WTC11 (cell line): ENCODE data around the gene RSU1. TPM values are rescaled to one million over a fixed set of nuclear protein-coding genes. Genes with fewer than 3 reads are reported as not detected.

Source experiments
- ATAC-seq: fragments of 200-7000 bp; cut with Tn5 transposase; 2 replicates; pipeline ENCODE4 v1.10.0; 2021; ENCODE audit warnings: mild to moderate bottlenecking, moderate library complexity
- CTCF ChIA-PET: fragments of 300-600 bp; sonication (Branson Sonifier 250); formaldehyde crosslinking; loops from one replicate; lab custom pipeline; 2021; ENCODE audit warnings: antibody characterized with exemption; lab: Charles Lee
- POLR2A ChIA-PET: fragments of 350-600 bp; sonication (Branson Sonifier 250); formaldehyde crosslinking; loops from one replicate; lab custom pipeline; 2021; ENCODE audit warnings: antibody characterized with exemption; lab: Charles Lee
- DNase-seq: peaks from one replicate; pipeline ENCODE4 v3.0.0; 2021; ENCODE audit warnings: low spot score
- H3K27ac Mint-ChIP-seq: 2 replicates; pipeline ENCODE4 v1.8.0; 2021; ENCODE audit warnings: mixed read lengths
- H3K27me3 Mint-ChIP-seq: 2 replicates; pipeline ENCODE4 v1.8.0; 2021; ENCODE audit warnings: low read depth, mild to moderate bottlenecking, moderate library complexity, mixed read lengths
- H3K36me3 Mint-ChIP-seq: 2 replicates; pipeline ENCODE4 v1.8.0; 2021; ENCODE audit warnings: mixed read lengths
- H3K4me1 Mint-ChIP-seq: 2 replicates; pipeline ENCODE4 v1.8.0; 2022; ENCODE audit warnings: mixed read lengths
- H3K4me3 Mint-ChIP-seq: 2 replicates; pipeline ENCODE4 v1.8.0; 2021; ENCODE audit warnings: mild to moderate bottlenecking, moderate library complexity, mixed read lengths
- H3K9me3 Mint-ChIP-seq: 2 replicates; pipeline ENCODE4 v1.8.0; 2021; ENCODE audit warnings: mixed read lengths
- ATF3 ChIP-seq: sonication (generic); formaldehyde crosslinking; conservative IDR thresholded peaks from 2 replicates; pipeline ENCODE4 v1.8.1; 2022; ENCODE audit warnings: mild to moderate bottlenecking, missing genetic modification reagents
- ATF6 ChIP-seq: sonication (generic); formaldehyde crosslinking; IDR thresholded peaks from 2 replicates; pipeline ENCODE4 v1.8.1; 2023; ENCODE audit warnings: mild to moderate bottlenecking, missing genetic modification reagents
- CREB1 ChIP-seq: sonication (generic); formaldehyde crosslinking; IDR thresholded peaks from 2 replicates; pipeline ENCODE4 v1.8.0; 2023; ENCODE audit warnings: mild to moderate bottlenecking, missing genetic modification reagents
- E2F1 ChIP-seq: sonication (generic); formaldehyde crosslinking; IDR thresholded peaks from 2 replicates; pipeline ENCODE4 v1.8.0; 2022; ENCODE audit warnings: mild to moderate bottlenecking, missing genetic modification reagents
- ESRRA ChIP-seq: sonication (generic); formaldehyde crosslinking; IDR thresholded peaks from 2 replicates; pipeline ENCODE4 v1.8.1; 2022; ENCODE audit warnings: mild to moderate bottlenecking, missing genetic modification reagents, borderline replicate concordance
- JAZF1 ChIP-seq: fragments of 250-450 bp; sonication (Bioruptor Pico); IDR thresholded peaks from 2 replicates; pipeline ENCODE4 v1.9.0; 2021; ENCODE audit warnings: moderate library complexity, mild to moderate bottlenecking, inconsistent platforms
- MLX ChIP-seq: sonication (generic); formaldehyde crosslinking; IDR thresholded peaks from 2 replicates; pipeline ENCODE4 v1.8.1; 2023; ENCODE audit warnings: mild to moderate bottlenecking, missing genetic modification reagents, moderate library complexity
- NR1H2 ChIP-seq: sonication (generic); formaldehyde crosslinking; IDR thresholded peaks from 2 replicates; pipeline ENCODE4 v1.9.0; 2021; ENCODE audit warnings: mild to moderate bottlenecking, moderate library complexity, missing genetic modification reagents
- NR2C2 ChIP-seq: sonication (generic); formaldehyde crosslinking; IDR thresholded peaks from 2 replicates; pipeline ENCODE4 v1.8.0; 2022; ENCODE audit warnings: mild to moderate bottlenecking, missing genetic modification reagents
- PREB ChIP-seq: sonication (generic); formaldehyde crosslinking; IDR thresholded peaks from 2 replicates; pipeline ENCODE4 v1.8.1; 2022; ENCODE audit warnings: mild to moderate bottlenecking, missing genetic modification reagents, moderate library complexity, borderline replicate concordance
- PRRX2 ChIP-seq: fragments of 250-450 bp; sonication (Bioruptor Pico); IDR thresholded peaks from 2 replicates; pipeline ENCODE4 v1.8.0; 2021; ENCODE audit warnings: mild to moderate bottlenecking
- RORB ChIP-seq: fragments of 250-450 bp; sonication (Bioruptor Pico); IDR thresholded peaks from 2 replicates; pipeline ENCODE4 v1.9.0; 2021; ENCODE audit warnings: mild to moderate bottlenecking
- TEAD4 ChIP-seq: sonication (generic); formaldehyde crosslinking; IDR thresholded peaks from 2 replicates; pipeline ENCODE4 v1.8.0; 2022; ENCODE audit warnings: mild to moderate bottlenecking, missing genetic modification reagents
- TP53 ChIP-seq: sonication (generic); formaldehyde crosslinking; IDR thresholded peaks from 2 replicates; pipeline ENCODE4 v1.8.1; 2023; ENCODE audit warnings: mild to moderate bottlenecking, missing genetic modification reagents
- USF2 ChIP-seq: sonication (generic); formaldehyde crosslinking; IDR thresholded peaks from 2 replicates; pipeline ENCODE4 v1.8.1; 2023; ENCODE audit warnings: mild to moderate bottlenecking, missing genetic modification reagents, moderate library complexity
- ZNF138 ChIP-seq: sonication (generic); formaldehyde crosslinking; conservative IDR thresholded peaks from 2 replicates; pipeline ENCODE4 v1.8.1; 2022; ENCODE audit warnings: mild to moderate bottlenecking, moderate library complexity, missing genetic modification reagents
- ZNF219 ChIP-seq: sonication (generic); formaldehyde crosslinking; IDR thresholded peaks from 2 replicates; pipeline ENCODE4 v1.8.0; 2023; ENCODE audit warnings: missing genetic modification reagents, mild to moderate bottlenecking, borderline replicate concordance
- ZNF263 ChIP-seq: sonication (generic); formaldehyde crosslinking; IDR thresholded peaks from 2 replicates; pipeline ENCODE4 v1.8.1; 2022; ENCODE audit warnings: low read depth, mild to moderate bottlenecking, moderate library complexity, missing genetic modification reagents
- ZNF317 ChIP-seq: sonication (generic); formaldehyde crosslinking; IDR thresholded peaks from 2 replicates; pipeline ENCODE4 v1.8.1; 2023; ENCODE audit warnings: low read depth, mild to moderate bottlenecking, moderate library complexity, missing genetic modification reagents, borderline replicate concordance
- ZNF671 ChIP-seq: fragments of 250-450 bp; sonication (Bioruptor Pico); IDR thresholded peaks from 2 replicates; pipeline ENCODE4 v1.8.0; 2021; ENCODE audit warnings: mild to moderate bottlenecking
- total RNA-seq: library from RNA; stranded (reverse); gene quantifications from 3 replicates; pipeline ENCODE4 v1.2.3, GENCODE V29; 2021
- TF ChIP-seq, protein P1 (sequence below): sonication (generic); formaldehyde crosslinking; IDR thresholded peaks from 2 replicates; pipeline ENCODE4 v1.8.1; 2023; ENCODE audit warnings: mild to moderate bottlenecking, missing genetic modification reagents, borderline replicate concordance

Gene RSU1
- total RNA-seq, 1 experiment from 2014 or later = 46.4 TPM

GRCh38 chr10:16646181-16647059 is 170.8 kb downstream of the RSU1 start (continued):
- TF ChIP-seq, protein P1, sequence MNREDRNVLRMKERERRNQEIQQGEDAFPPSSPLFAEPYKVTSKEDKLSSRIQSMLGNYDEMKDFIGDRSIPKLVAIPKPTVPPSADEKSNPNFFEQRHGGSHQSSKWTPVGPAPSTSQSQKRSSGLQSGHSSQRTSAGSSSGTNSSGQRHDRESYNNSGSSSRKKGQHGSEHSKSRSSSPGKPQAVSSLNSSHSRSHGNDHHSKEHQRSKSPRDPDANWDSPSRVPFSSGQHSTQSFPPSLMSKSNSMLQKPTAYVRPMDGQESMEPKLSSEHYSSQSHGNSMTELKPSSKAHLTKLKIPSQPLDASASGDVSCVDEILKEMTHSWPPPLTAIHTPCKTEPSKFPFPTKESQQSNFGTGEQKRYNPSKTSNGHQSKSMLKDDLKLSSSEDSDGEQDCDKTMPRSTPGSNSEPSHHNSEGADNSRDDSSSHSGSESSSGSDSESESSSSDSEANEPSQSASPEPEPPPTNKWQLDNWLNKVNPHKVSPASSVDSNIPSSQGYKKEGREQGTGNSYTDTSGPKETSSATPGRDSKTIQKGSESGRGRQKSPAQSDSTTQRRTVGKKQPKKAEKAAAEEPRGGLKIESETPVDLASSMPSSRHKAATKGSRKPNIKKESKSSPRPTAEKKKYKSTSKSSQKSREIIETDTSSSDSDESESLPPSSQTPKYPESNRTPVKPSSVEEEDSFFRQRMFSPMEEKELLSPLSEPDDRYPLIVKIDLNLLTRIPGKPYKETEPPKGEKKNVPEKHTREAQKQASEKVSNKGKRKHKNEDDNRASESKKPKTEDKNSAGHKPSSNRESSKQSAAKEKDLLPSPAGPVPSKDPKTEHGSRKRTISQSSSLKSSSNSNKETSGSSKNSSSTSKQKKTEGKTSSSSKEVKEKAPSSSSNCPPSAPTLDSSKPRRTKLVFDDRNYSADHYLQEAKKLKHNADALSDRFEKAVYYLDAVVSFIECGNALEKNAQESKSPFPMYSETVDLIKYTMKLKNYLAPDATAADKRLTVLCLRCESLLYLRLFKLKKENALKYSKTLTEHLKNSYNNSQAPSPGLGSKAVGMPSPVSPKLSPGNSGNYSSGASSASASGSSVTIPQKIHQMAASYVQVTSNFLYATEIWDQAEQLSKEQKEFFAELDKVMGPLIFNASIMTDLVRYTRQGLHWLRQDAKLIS = no peak
- no peak for TF ChIP-seq E2F1 (CRISPR knock-in tag)
- no peak for TF ChIP-seq PRRX2 (CRISPR knock-in tag)
- TF ChIP-seq, all 79 proteins: peak for 0

DNA sequence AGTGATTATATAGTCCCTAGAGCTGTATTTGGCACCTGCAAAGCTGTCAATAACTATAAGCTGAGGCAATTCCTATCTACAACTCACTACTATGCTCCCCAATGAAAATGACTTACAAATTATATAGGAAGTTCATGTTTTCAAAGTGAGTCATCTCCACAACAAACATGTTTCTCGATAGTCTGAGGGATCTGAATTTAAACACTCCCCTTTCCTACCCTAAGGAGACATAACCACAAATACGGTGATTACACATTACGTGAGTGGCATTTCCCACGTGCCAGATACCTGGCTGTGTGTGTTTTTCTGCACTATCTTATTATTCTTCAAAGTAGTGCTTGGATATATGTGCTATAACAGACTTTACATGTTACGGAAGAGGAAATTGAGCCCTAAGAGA is 173.1 kb downstream of the RSU1 start:
- 0 out of 2 replicates have a peak overlapping the region, but pooled peaks have one; percentile 12 for H3K27ac Mint-ChIP-seq
- peaks cover 17% of the 10 kb centered on the region for H3K4me1 Mint-ChIP-seq
- POLR2A ChIA-PET = interaction anchor here (1.0 kb wide), 1 partner anchor 20 kb away, joined by 4 read pairs; no protein-coding TSS in a partner anchor
- no peaks in the 10 kb centered on the region for H3K36me3 Mint-ChIP-seq
- no peak for ATAC-seq
- no peak for TF ChIP-seq ZNF219
- no peak for TF ChIP-seq RORB
- TF ChIP-seq CREB1 (CRISPR knock-in tag) = no peak
- TF ChIP-seq JAZF1 = no peak
- no peak for TF ChIP-seq ZNF263 (CRISPR knock-in tag)
- no peak for TF ChIP-seq ZNF317 (CRISPR knock-in tag)
- no peak for TF ChIP-seq MLX (CRISPR knock-in tag)
- no peak for TF ChIP-seq ATF6 (CRISPR knock-in tag)
- no peak for TF ChIP-seq ATF3
- TF ChIP-seq, protein P1 = no peak
- no peak for TF ChIP-seq USF2 (CRISPR knock-in tag)
- TF ChIP-seq ZNF671 (CRISPR knock-in tag) = no peak
- TF ChIP-seq TEAD4 (CRISPR knock-in tag) = no peak
- no peak for TF ChIP-seq ESRRA (CRISPR knock-in tag)
- TF ChIP-seq NR1H2 = no peak
- no peak for TF ChIP-seq NR2C2 (CRISPR knock-in tag)
- no peak for TF ChIP-seq ZNF138 (CRISPR knock-in tag)
- no peak for TF ChIP-seq PREB (CRISPR knock-in tag)
- no peak for TF ChIP-seq TP53
- no peak overlapping the region for H3K4me3 Mint-ChIP-seq
- CTCF ChIA-PET = no interaction called here
- H3K9me3 Mint-ChIP-seq = no peaks in the 10 kb centered on the region
- no peak for DNase-seq
- H3K27me3 Mint-ChIP-seq = no peaks in the 10 kb centered on the region
